ENCODE data around the gene MINDY4. TPM values are rescaled to one million over a fixed set of nuclear protein-coding genes. Genes with fewer than 3 reads are reported as not detected.

MINDY4 gene
- total and polyA plus RNA-seq, 2 of the 4 experiments (the other 2 are of a cell fraction): 1.8 to 3.6 TPM

DNA sequence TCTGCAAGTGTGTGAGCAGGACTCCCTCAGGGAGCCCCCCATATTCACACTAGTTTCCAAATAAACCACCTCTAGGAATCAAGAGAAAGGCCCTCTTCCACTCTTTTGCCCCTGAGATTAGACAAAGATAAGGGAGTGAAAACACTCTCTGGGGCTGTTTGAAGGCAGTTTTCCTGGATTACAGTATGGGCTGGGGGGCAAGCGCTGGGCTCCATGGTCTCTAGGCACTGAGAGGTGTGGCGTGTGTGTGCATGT lies 141.4 kb downstream of the MINDY4 start:
- ATAC-seq (ENCODE audit: low read depth) (no peak), DNase-seq (no peak)
- Histone ChIP-seq H4K8ac (ENCODE audit: low read depth in 2 of 2, low read length in 2 of 2) (no peak overlapping the region), H2BK5ac (ENCODE audit: low read depth, low read length, poor library complexity, severe bottlenecking) (no peak overlapping the region), H3K4me1 (ENCODE audit: control insufficient read depth, insufficient read depth, low read length) (0 out of 2 replicates have a peak, but pooled peaks cover 2% of the 10 kb centered on the region), H3K56ac (ENCODE audit: extremely low read depth, insufficient read depth, low read length) (no peak overlapping the region), H3K27me3 (ENCODE audit: control insufficient read depth, insufficient read depth, low read length) (peaks cover 3% of the 10 kb centered on the region; the same call in 1 of the 2 replicates), H3K9me1 (ENCODE audit: insufficient read depth, low read length) (peaks cover 4% of the 10 kb centered on the region; the same call in 1 of the 2 replicates), H3K9me3 (ENCODE audit: control insufficient read depth, insufficient read depth, low read length) (no peaks in the 10 kb centered on the region), H4K91ac (ENCODE audit: insufficient read depth, low read depth, low read length) (no peak overlapping the region), H2AK5ac (ENCODE audit: low read depth, low read length) (no peak overlapping the region), H4K5ac (ENCODE audit: low read depth, low read length) (no peak overlapping the region), H4K20me1 (ENCODE audit: insufficient read depth, low read length) (no peaks in the 10 kb centered on the region), H3K36me3 (ENCODE audit: control insufficient read depth, insufficient read depth, low read length) (no peaks in the 10 kb centered on the region), H2BK15ac (ENCODE audit: low read depth, low read length) (no peak overlapping the region), H3K9ac (ENCODE audit: low read depth, low read length) (no peak overlapping the region), H3K18ac (ENCODE audit: low read depth, low read length) (no peak overlapping the region), H2BK20ac (ENCODE audit: low read depth, low read length) (no peak overlapping the region), H3K23ac (ENCODE audit: low read depth, low read length) (peak overlapping the region; percentile 42; the same call in 1 of the 2 replicates), H3K4me2 (ENCODE audit: low read depth, low read length) (no peak overlapping the region), H3K79me1 (ENCODE audit: low read depth in 1 of 2, low read length in 2 of 2) (no peaks in the 10 kb centered on the region), H3K27ac (ENCODE audit: insufficient read depth, low read length) (no peak overlapping the region), H2AFZ (replicated peaks; ENCODE audit: low read length, poor library complexity) (no peak overlapping the region), H3K14ac (replicated peaks; ENCODE audit: low read depth, low read length) (no peak overlapping the region), H2BK120ac (ENCODE audit: low read depth, low read length) (no peak overlapping the region), H3K4me3 (ENCODE audit: insufficient read depth, low read depth, low read length) (no peak overlapping the region), H2AK9ac (replicated peaks; ENCODE audit: low read depth, low read length, poor library complexity) (no peak overlapping the region), H3K4ac (ENCODE audit: low read depth, low read length) (no peak overlapping the region; the same call in 1 of the 2 replicates)
- in situ Hi-C loops (cut with MboI; ENCODE audit: low sequenced_read_pairs) (no loop called here), dilution Hi-C loops (cut with HindIII; ENCODE audit: low sequenced_read_pairs, unreplicated experiment) (no loop called here), intact Hi-C loops (cut with micrococcal nuclease) (no loop called here)
- POLR2A ChIA-PET (ENCODE audit: unreplicated experiment): no interaction called here
- CTCF ChIA-PET: no interaction called here
- 86% methylated on average over 1 of the region's 2 CpGs; no CpG with 5 or more reads in 1 of the 2 experiments for WGBS, 2 experiments (ENCODE audit: extremely low coverage in 2 of 2, insufficient read length in 1 of 2)
- no peak for TF ChIP-seq BHLHE40 (IDR thresholded peaks at IDR 0.05; ENCODE audit: low read depth, low read length)
- TF ChIP-seq, protein P1, sequence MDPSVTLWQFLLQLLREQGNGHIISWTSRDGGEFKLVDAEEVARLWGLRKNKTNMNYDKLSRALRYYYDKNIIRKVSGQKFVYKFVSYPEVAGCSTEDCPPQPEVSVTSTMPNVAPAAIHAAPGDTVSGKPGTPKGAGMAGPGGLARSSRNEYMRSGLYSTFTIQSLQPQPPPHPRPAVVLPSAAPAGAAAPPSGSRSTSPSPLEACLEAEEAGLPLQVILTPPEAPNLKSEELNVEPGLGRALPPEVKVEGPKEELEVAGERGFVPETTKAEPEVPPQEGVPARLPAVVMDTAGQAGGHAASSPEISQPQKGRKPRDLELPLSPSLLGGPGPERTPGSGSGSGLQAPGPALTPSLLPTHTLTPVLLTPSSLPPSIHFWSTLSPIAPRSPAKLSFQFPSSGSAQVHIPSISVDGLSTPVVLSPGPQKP (IDR thresholded peaks at IDR 0.05; ENCODE audit: borderline replicate concordance, low read depth, low read length): no peak
- TF ChIP-seq CHD1 (IDR thresholded peaks at IDR 0.05; ENCODE audit: low read depth, low read length): no peak
- TF ChIP-seq SMC3 (IDR thresholded peaks at IDR 0.05; ENCODE audit: low read depth, low read length): no peak
- TF ChIP-seq, protein P2, sequence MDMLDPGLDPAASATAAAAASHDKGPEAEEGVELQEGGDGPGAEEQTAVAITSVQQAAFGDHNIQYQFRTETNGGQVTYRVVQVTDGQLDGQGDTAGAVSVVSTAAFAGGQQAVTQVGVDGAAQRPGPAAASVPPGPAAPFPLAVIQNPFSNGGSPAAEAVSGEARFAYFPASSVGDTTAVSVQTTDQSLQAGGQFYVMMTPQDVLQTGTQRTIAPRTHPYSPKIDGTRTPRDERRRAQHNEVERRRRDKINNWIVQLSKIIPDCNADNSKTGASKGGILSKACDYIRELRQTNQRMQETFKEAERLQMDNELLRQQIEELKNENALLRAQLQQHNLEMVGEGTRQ (IDR thresholded peaks at IDR 0.05; ENCODE audit: low read depth, low read length): no peak
- no peak for TF ChIP-seq RAD21 (IDR thresholded peaks at IDR 0.05; ENCODE audit: low read length)
- no peak for TF ChIP-seq RCOR1 (IDR thresholded peaks at IDR 0.05; ENCODE audit: insufficient replicate concordance, low read length)
- TF ChIP-seq CEBPB (IDR thresholded peaks at IDR 0.05; ENCODE audit: low read depth, low read length): no peak
- TF ChIP-seq, protein P3, sequence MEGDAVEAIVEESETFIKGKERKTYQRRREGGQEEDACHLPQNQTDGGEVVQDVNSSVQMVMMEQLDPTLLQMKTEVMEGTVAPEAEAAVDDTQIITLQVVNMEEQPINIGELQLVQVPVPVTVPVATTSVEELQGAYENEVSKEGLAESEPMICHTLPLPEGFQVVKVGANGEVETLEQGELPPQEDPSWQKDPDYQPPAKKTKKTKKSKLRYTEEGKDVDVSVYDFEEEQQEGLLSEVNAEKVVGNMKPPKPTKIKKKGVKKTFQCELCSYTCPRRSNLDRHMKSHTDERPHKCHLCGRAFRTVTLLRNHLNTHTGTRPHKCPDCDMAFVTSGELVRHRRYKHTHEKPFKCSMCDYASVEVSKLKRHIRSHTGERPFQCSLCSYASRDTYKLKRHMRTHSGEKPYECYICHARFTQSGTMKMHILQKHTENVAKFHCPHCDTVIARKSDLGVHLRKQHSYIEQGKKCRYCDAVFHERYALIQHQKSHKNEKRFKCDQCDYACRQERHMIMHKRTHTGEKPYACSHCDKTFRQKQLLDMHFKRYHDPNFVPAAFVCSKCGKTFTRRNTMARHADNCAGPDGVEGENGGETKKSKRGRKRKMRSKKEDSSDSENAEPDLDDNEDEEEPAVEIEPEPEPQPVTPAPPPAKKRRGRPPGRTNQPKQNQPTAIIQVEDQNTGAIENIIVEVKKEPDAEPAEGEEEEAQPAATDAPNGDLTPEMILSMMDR (conservative IDR thresholded peaks at IDR 0.05; ENCODE audit: low read depth, low read length): no peak
- no peak for TF ChIP-seq MAZ (IDR thresholded peaks at IDR 0.05; ENCODE audit: borderline replicate concordance, low read depth, low read length)
- TF ChIP-seq POLR2A (IDR thresholded peaks at IDR 0.05; ENCODE audit: low read depth, low read length): no peak
- no peak for TF ChIP-seq FOS (IDR thresholded peaks at IDR 0.05; ENCODE audit: low read depth, low read length)
- TF ChIP-seq RFX5 (IDR thresholded peaks at IDR 0.05; ENCODE audit: low read depth, low read length): no peak
- BruUV-seq (replicated peaks): no TSS peak

Measured in IMR-90 (cell line).